Liver (tissue), 2 donors: ENCODE results near the gene PLIN4.

Experiments
- TF ChIP-seq, protein P1 (sequence below): IDR thresholded peaks from 2 replicates; pipeline ENCODE4 v1.6.1; 2016; ENCODE audit warnings: antibody characterized with exemption
- TF ChIP-seq, protein P2 (sequence below): fragments of 150-350 bp; IDR thresholded peaks from 2 replicates; pipeline ENCODE4 v1.5.1; 2017; ENCODE audit warnings: improper control_type of control experiment, low read depth, low read length; ENCODE audit not compliant: missing input control
- donor health status: healthy.

DNA sequence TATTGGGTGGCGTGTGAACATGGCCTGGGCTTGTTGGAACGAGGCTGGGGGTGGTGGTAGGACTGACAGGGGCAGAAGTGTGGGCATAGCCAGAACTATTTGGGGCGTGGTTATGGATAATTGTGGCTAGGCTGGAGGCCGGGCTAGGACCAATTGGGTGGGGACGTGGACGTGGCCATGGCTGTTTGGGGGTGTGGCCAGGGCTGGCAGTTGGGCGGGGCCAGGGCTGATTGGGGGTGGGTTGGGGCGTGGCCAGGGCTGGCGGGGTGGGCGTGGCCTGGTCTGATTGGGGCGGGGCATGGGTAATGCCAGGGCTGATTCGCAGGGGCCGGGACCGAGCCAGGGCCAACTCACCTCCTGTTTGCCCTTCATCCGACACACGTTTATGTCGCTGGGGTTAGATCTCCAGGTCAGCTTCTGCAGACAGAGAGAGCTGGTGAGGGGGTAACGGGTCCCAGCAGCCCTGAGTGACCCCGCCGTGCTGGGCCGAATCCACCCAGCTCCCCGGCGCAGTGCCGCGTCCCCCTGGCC is 38.4 kb upstream of the PLIN4 start:
- TF ChIP-seq, protein P1, sequence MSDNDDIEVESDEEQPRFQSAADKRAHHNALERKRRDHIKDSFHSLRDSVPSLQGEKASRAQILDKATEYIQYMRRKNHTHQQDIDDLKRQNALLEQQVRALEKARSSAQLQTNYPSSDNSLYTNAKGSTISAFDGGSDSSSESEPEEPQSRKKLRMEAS = no peak
- TF ChIP-seq, protein P2, sequence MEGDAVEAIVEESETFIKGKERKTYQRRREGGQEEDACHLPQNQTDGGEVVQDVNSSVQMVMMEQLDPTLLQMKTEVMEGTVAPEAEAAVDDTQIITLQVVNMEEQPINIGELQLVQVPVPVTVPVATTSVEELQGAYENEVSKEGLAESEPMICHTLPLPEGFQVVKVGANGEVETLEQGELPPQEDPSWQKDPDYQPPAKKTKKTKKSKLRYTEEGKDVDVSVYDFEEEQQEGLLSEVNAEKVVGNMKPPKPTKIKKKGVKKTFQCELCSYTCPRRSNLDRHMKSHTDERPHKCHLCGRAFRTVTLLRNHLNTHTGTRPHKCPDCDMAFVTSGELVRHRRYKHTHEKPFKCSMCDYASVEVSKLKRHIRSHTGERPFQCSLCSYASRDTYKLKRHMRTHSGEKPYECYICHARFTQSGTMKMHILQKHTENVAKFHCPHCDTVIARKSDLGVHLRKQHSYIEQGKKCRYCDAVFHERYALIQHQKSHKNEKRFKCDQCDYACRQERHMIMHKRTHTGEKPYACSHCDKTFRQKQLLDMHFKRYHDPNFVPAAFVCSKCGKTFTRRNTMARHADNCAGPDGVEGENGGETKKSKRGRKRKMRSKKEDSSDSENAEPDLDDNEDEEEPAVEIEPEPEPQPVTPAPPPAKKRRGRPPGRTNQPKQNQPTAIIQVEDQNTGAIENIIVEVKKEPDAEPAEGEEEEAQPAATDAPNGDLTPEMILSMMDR = no peak
